HG03457 (cell line): ENCODE measurements around the gene SCAF8.

Experiments
- ATAC-seq: cut with Tn5 transposase; IDR thresholded peaks from one replicate; pipeline ENCODE4 v1.9.1; 2021; ENCODE audit warnings: moderate number of reproducible peaks; ENCODE audit not compliant: unreplicated experiment

Gene SCAF8

DNA sequence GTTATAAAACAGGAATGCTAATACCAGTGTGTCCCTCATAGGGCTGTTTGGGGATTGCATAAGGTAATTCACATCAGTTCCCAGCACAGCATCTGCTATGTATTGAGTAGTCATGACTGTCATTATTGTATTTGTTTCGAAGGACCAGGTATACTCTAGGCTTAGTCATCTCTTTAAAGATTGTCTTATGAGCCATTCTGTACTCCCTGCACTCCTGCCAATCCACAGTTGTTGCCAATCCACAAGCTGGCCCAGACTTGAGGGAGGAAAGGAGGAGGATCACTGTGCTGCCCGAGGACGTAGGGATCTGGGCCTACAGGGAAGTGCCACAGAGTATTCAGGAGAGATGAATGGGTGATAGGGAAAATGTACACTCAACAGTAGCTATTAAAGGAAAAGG lies 148.9 kb downstream of the SCAF8 start:
- ATAC-seq, result no peak
